Activated CD8-positive, alpha-beta memory T cell treated with anti-CD3 and anti-CD28 coated beads, Interleukin-2, amount 10 ng/mL, durations not matched to agents 7 days and 5 days (primary cell): ENCODE results near the gene KDM1B. TPM values are rescaled to one million over a fixed set of nuclear protein-coding genes. Genes with fewer than 3 reads are reported as not detected.
"Not testable (repeated sequence)": the region's sequence is repeated elsewhere in the genome, so short reads cannot be mapped to it uniquely, and the experiment has no call there.

Experiments used
- ATAC-seq: fragments of 150-1000 bp; cut with Tn5 transposase; one replicate; pipeline ENCODE4 v1.10.0; 2021; ENCODE audit warnings: moderate library complexity
- CTCF ChIA-PET: fragments of 350-600 bp; sonication (Branson Sonifier 250); formaldehyde crosslinking; loops from one replicate; lab custom pipeline; 2021; ENCODE audit warnings: antibody characterized with exemption; lab: Charles Lee
- DNase-seq: peaks from one replicate; pipeline ENCODE4 v3.0.0-alpha.2; 2020
- H3K27ac Mint-ChIP-seq: one replicate; pipeline ENCODE4 v1.8.0; 2021; ENCODE audit warnings: mild to moderate bottlenecking, mixed read lengths
- H3K27me3 Mint-ChIP-seq: one replicate; pipeline ENCODE4 v1.8.0; 2021; ENCODE audit warnings: mixed read lengths
- H3K36me3 Mint-ChIP-seq: one replicate; pipeline ENCODE4 v1.8.0; 2021; ENCODE audit warnings: mild to moderate bottlenecking, mixed read lengths
- H3K4me1 Mint-ChIP-seq: one replicate; pipeline ENCODE4 v1.8.0; 2021; ENCODE audit warnings: mixed read lengths
- H3K4me3 Mint-ChIP-seq: one replicate; pipeline ENCODE4 v1.8.0; 2021; ENCODE audit warnings: mild to moderate bottlenecking, moderate library complexity, mixed read lengths
- H3K9me3 Mint-ChIP-seq: one replicate; pipeline ENCODE4 v1.8.0; 2022; ENCODE audit warnings: low read depth, mixed read lengths
- total RNA-seq, 2 experiments: library from RNA; stranded (reverse); gene quantifications; one replicate each; pipeline ENCODE4 v1.2.3, GENCODE V29; 2021

KDM1B gene
- total RNA-seq, 2 experiments from 2014 or later = 8.6 to 10.4 TPM

GRCh38 chr6:18183766-18184165 is 28.5 kb downstream of the KDM1B start:
- Mint-ChIP-seq H3K9me3 (no peaks in the 10 kb centered on the region), H3K36me3 (peaks cover 12% of the 10 kb centered on the region), H3K4me1 (no peaks in the 10 kb centered on the region), H3K4me3 (no peak overlapping the region), H3K27ac (no peak overlapping the region), H3K27me3 (no peaks in the 10 kb centered on the region)
- ATAC-seq (no peak), DNase-seq (no peak)
- CTCF ChIA-PET = interaction anchor here (0.7 kb wide), 1 partner anchor 70 kb away, joined by 3 read pairs; no protein-coding TSS in a partner anchor

- no peak overlapping the region for H3K27ac Mint-ChIP-seq
- CTCF ChIA-PET = no interaction called here
- ATAC-seq (no peak), DNase-seq (no peak)
- H3K27me3 Mint-ChIP-seq = no peaks in the 10 kb centered on the region
- H3K36me3 Mint-ChIP-seq = peaks cover 6% of the 10 kb centered on the region
- H3K4me1 Mint-ChIP-seq = no peaks in the 10 kb centered on the region
- H3K4me3 Mint-ChIP-seq = no peak overlapping the region
- H3K9me3 Mint-ChIP-seq = no peaks in the 10 kb centered on the region
Measured at GRCh38 chr6:18185624-18186023, 30.4 kb downstream of the KDM1B start.

- Mint-ChIP-seq H3K9me3 (no peaks in the 10 kb centered on the region), H3K27ac (no peak overlapping the region), H3K36me3 (peaks cover 3% of the 10 kb centered on the region), H3K4me1 (no peaks in the 10 kb centered on the region), H3K4me3 (no peak overlapping the region), H3K27me3 (no peaks in the 10 kb centered on the region)
- ATAC-seq (no peak), DNase-seq (no peak)
- CTCF ChIA-PET = no interaction called here
Measured at GRCh38 chr6:18186033-18186432, 30.8 kb downstream of the KDM1B start.

- Mint-ChIP-seq H3K4me1 (no peaks in the 10 kb centered on the region), H3K36me3 (peaks cover 3% of the 10 kb centered on the region), H3K9me3 (no peaks in the 10 kb centered on the region), H3K4me3 (no peak overlapping the region), H3K27me3 (no peaks in the 10 kb centered on the region), H3K27ac (no peak overlapping the region)
- CTCF ChIA-PET = no interaction called here
- no peak for DNase-seq
- no peak for ATAC-seq
Measured at GRCh38 chr6:18186540-18187250, 31.5 kb downstream of the KDM1B start.

GRCh38 chr6:18187701-18188100 is 32.5 kb downstream of the KDM1B start:
- no peaks in the 10 kb centered on the region for H3K27me3 Mint-ChIP-seq
- CTCF ChIA-PET = no interaction called here
- no peak for ATAC-seq
- H3K9me3 Mint-ChIP-seq = no peaks in the 10 kb centered on the region
- H3K27ac Mint-ChIP-seq = no peak overlapping the region
- no peaks in the 10 kb centered on the region for H3K4me1 Mint-ChIP-seq
- H3K4me3 Mint-ChIP-seq = no peak overlapping the region
- H3K36me3 Mint-ChIP-seq = peaks cover 2% of the 10 kb centered on the region
- DNase-seq = no peak

GRCh38 chr6:18189196-18189595 is 34.0 kb downstream of the KDM1B start:
- CTCF ChIA-PET = no interaction called here
- no peak for ATAC-seq
- Mint-ChIP-seq H3K27me3 (no peaks in the 10 kb centered on the region), H3K4me3 (no peak overlapping the region), H3K27ac (no peak overlapping the region), H3K4me1 (no peaks in the 10 kb centered on the region), H3K36me3 (peaks cover 2% of the 10 kb centered on the region), H3K9me3 (no peaks in the 10 kb centered on the region)
- no peak for DNase-seq

- no peaks in the 10 kb centered on the region for H3K4me1 Mint-ChIP-seq
- CTCF ChIA-PET = interaction anchor here (0.7 kb wide), 1 partner anchor 95 kb away, joined by 3 read pairs; no protein-coding TSS in a partner anchor
- H3K4me3 Mint-ChIP-seq = no peak overlapping the region
- no peaks in the 10 kb centered on the region for H3K27me3 Mint-ChIP-seq
- H3K27ac Mint-ChIP-seq = no peak overlapping the region
- no peaks in the 10 kb centered on the region for H3K36me3 Mint-ChIP-seq
- DNase-seq (no peak), ATAC-seq (no peak)
- H3K9me3 Mint-ChIP-seq = no peaks in the 10 kb centered on the region
Measured at GRCh38 chr6:18192026-18192425, 36.8 kb downstream of the KDM1B start.

- ATAC-seq = no peak
- CTCF ChIA-PET = no interaction called here
- Mint-ChIP-seq H3K27me3 (no peaks in the 10 kb centered on the region), H3K36me3 (peaks cover 3% of the 10 kb centered on the region), H3K4me3 (no peak overlapping the region), H3K9me3 (no peaks in the 10 kb centered on the region), H3K4me1 (no peaks in the 10 kb centered on the region), H3K27ac (no peak overlapping the region)
- no peak for DNase-seq
Measured at GRCh38 chr6:18203786-18204185, 48.6 kb downstream of the KDM1B start.

- ATAC-seq = no peak
- H3K27me3 Mint-ChIP-seq = no peaks in the 10 kb centered on the region
Measured at GRCh38 chr6:18204691-18205090, 49.5 kb downstream of the KDM1B start.

GRCh38 chr6:18206591-18206990 is 51.4 kb downstream of the KDM1B start:
- no peak for DNase-seq
- no peaks in the 10 kb centered on the region for H3K9me3 Mint-ChIP-seq
- peaks cover 2% of the 10 kb centered on the region for H3K36me3 Mint-ChIP-seq
- no peak for ATAC-seq
- CTCF ChIA-PET = no interaction called here
- H3K27ac Mint-ChIP-seq = no peak overlapping the region
- no peaks in the 10 kb centered on the region for H3K27me3 Mint-ChIP-seq
- H3K4me1 Mint-ChIP-seq = peaks cover 9% of the 10 kb centered on the region
- H3K4me3 Mint-ChIP-seq = no peak overlapping the region

More at GRCh38 chr6:18204691-18205090, 49.5 kb downstream of the KDM1B start:
- no peak overlapping the region for H3K27ac Mint-ChIP-seq
- H3K36me3 Mint-ChIP-seq = peaks cover 3% of the 10 kb centered on the region
- no peak for DNase-seq
- H3K9me3 Mint-ChIP-seq = no peaks in the 10 kb centered on the region
- CTCF ChIA-PET = no interaction called here
- H3K4me1 Mint-ChIP-seq = no peaks in the 10 kb centered on the region
- no peak overlapping the region for H3K4me3 Mint-ChIP-seq

GRCh38 chr6:18207438-18207837 is 52.2 kb downstream of the KDM1B start:
- Mint-ChIP-seq H3K27ac (no peak overlapping the region), H3K27me3 (peaks cover 3% of the 10 kb centered on the region), H3K4me3 (no peak overlapping the region), H3K9me3 (no peaks in the 10 kb centered on the region), H3K36me3 (peaks cover 2% of the 10 kb centered on the region), H3K4me1 (peaks cover 16% of the 10 kb centered on the region)
- DNase-seq (no peak), ATAC-seq (no peak)
- CTCF ChIA-PET = no interaction called here

GRCh38 chr6:18207949-18208348 is 52.7 kb downstream of the KDM1B start:
- peaks cover 21% of the 10 kb centered on the region for H3K4me1 Mint-ChIP-seq
- no peaks in the 10 kb centered on the region for H3K9me3 Mint-ChIP-seq
- ATAC-seq = no peak
- H3K27me3 Mint-ChIP-seq = peaks cover 4% of the 10 kb centered on the region
- no peak for DNase-seq
- CTCF ChIA-PET = interaction anchor here (1.2 kb wide), 1 partner anchor 39 kb away, joined by 3 read pairs; no protein-coding TSS in a partner anchor
- H3K36me3 Mint-ChIP-seq = peaks cover 2% of the 10 kb centered on the region
- no peak overlapping the region for H3K27ac Mint-ChIP-seq
- no peak overlapping the region for H3K4me3 Mint-ChIP-seq

- H3K27ac Mint-ChIP-seq, H3K27me3 Mint-ChIP-seq, DNase-seq, H3K4me3 Mint-ChIP-seq, H3K9me3 Mint-ChIP-seq, ATAC-seq, H3K36me3 Mint-ChIP-seq: not testable (repeated sequence)
- peaks cover 30% of the 10 kb centered on the region for H3K4me1 Mint-ChIP-seq
- CTCF ChIA-PET = interaction anchor here (1.2 kb wide), 1 partner anchor 38 kb away, joined by 3 read pairs; no protein-coding TSS in a partner anchor
Measured at GRCh38 chr6:18208778-18209177, 53.6 kb downstream of the KDM1B start.

- peaks cover 36% of the 10 kb centered on the region for H3K4me1 Mint-ChIP-seq
- no peaks in the 10 kb centered on the region for H3K9me3 Mint-ChIP-seq
- no peak overlapping the region for H3K4me3 Mint-ChIP-seq
- DNase-seq (no peak), ATAC-seq (no peak)
- peaks cover 4% of the 10 kb centered on the region for H3K27me3 Mint-ChIP-seq
- CTCF ChIA-PET = no interaction called here
- peaks cover 5% of the 10 kb centered on the region for H3K36me3 Mint-ChIP-seq
- no peak overlapping the region for H3K27ac Mint-ChIP-seq
Measured at GRCh38 chr6:18209539-18210197, 54.4 kb downstream of the KDM1B start.
